Activated CD4-positive, alpha-beta T cell treated with anti-CD3 and anti-CD28 coated beads, Interleukin-2, amount 10 ng/mL, durations not matched to agents 7 days and 5 days (primary cell): Measurements from ENCODE around the gene FASLG. TPM values are rescaled to one million over a fixed set of nuclear protein-coding genes. Genes with fewer than 3 reads are reported as not detected.
A peak's percentile ranks its signal among the peaks of the same experiment; 100 is the strongest.

ENCODE experiments used
- CTCF ChIA-PET: fragments of 350-600 bp; sonication (Branson Sonifier 250); formaldehyde crosslinking; loops from one replicate; lab custom pipeline; 2021; ENCODE audit warnings: antibody characterized with exemption; lab: Charles Lee
- POLR2A ChIA-PET: fragments of 350-600 bp; sonication (Branson Sonifier 250); formaldehyde crosslinking; loops from one replicate; lab custom pipeline; 2021; ENCODE audit warnings: antibody characterized with exemption; lab: Charles Lee
- DNase-seq: peaks from one replicate; pipeline ENCODE4 v3.0.0-alpha.2; 2020
- H3K27ac Mint-ChIP-seq: one replicate; pipeline ENCODE4 v1.8.0; 2021; ENCODE audit warnings: mild to moderate bottlenecking, moderate library complexity, mixed read lengths
- H3K27me3 Mint-ChIP-seq: one replicate; pipeline ENCODE4 v1.8.0; 2021; ENCODE audit warnings: mixed read lengths
- H3K36me3 Mint-ChIP-seq: one replicate; pipeline ENCODE4 v1.8.0; 2021; ENCODE audit warnings: low read depth, mixed read lengths
- H3K4me1 Mint-ChIP-seq: one replicate; pipeline ENCODE4 v1.8.0; 2021; ENCODE audit warnings: mixed read lengths
- H3K4me3 Mint-ChIP-seq: one replicate; pipeline ENCODE4 v1.8.0; 2021; ENCODE audit warnings: mild to moderate bottlenecking, moderate library complexity, mixed read lengths
- H3K9me3 Mint-ChIP-seq: one replicate; pipeline ENCODE4 v1.8.0; 2021; ENCODE audit warnings: mixed read lengths
- total RNA-seq, 2 experiments: library from RNA; stranded (reverse); gene quantifications; one replicate each; pipeline ENCODE4 v1.2.3, GENCODE V29; 2021

The FASLG gene
- total RNA-seq, 2 experiments from 2014 or later, result 1.4 to 1.6 TPM

DNA sequence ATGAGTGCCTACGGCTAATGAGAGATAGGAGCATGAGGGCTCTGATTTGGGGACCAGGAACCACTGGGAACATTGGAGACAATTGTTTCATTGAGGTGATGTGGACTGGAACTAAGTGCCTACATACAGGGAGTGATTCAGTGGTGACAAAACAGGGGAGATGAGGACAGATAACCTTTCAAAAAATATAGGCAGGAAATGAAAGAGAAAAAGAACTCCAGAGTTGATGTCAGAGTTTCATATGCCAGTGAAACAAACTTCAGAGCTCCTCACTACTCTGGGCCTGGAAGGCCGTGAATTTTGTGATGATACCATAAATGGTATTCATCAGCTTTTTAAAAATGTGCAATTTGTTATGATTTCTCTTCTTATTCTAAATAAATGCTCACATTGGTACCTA lies 39.3 kb downstream of the FASLG start:
- Mint-ChIP-seq H3K36me3 (no peaks in the 10 kb centered on the region), H3K9me3 (peaks cover 7% of the 10 kb centered on the region), H3K4me3 (peak overlapping the region; percentile 48), H3K27ac (peak overlapping the region; percentile 93), H3K27me3 (peaks cover 4% of the 10 kb centered on the region), H3K4me1 (peaks cover 51% of the 10 kb centered on the region)
- CTCF ChIA-PET, result interaction anchor here (0.8 to 1.3 kb wide), 2 partner anchors 23 to 32 kb away, joined by 3 to 4 read pairs; no protein-coding TSS in a partner anchor
- no peak for DNase-seq
- POLR2A ChIA-PET, result no interaction called here

DNA sequence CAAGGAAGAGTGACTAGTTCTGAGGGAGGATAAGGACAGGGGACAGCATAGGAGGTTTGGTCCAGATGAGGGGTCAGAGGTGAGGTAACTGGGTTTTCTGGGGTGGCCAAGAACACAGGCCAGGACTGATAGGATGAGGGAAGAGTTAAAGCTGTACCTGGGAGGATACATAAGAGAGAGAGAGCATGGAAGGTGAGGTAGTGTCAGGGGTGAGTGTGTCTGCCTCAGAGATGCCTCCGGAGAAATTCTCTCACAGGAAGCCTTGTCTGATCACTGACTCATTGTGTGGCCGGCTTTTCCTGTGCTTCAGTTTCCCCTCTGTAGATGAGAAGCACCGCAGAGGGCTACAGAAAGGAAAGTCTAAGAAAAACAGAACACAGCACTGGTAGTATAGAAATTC lies 40.2 kb downstream of the FASLG start:
- Mint-ChIP-seq H3K27ac (peak overlapping the region; percentile 93), H3K4me1 (peaks cover 51% of the 10 kb centered on the region), H3K4me3 (peak overlapping the region; percentile 61), H3K36me3 (no peaks in the 10 kb centered on the region), H3K9me3 (peaks cover 4% of the 10 kb centered on the region), H3K27me3 (peaks cover 4% of the 10 kb centered on the region)
- peak; percentile 83 for DNase-seq
- CTCF ChIA-PET, result interaction anchor here (0.7 to 2.2 kb wide), 4 partner anchors 21 to 187 kb away, joined by 3 to 7 read pairs (median 4); no protein-coding TSS in a partner anchor
- POLR2A ChIA-PET, result no interaction called here

DNA sequence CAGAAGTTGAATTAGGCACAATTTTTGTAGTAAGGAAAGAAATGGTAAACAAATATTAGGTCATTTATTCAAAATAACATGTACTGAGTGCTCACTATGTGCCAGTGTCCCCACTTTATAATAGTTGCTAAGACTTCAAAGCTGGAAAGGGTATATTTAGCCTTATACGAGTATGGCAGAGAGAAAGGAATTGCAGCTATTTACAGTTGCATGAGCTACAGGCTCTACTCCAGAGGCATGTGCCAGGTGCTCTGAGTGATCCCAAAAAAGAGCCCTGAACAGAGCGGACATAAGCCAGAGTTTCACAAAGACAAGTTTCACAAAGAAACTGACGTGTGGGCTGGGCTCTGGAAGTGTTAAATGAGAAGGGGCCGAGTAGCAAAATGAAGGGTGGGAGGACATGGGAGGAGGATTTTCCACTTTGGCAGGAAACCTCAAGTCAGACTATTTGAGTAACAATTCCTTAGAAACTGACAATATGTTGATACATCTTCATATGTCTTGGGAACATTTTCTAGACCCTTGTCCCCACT lies 40.9 kb downstream of the FASLG start:
- Mint-ChIP-seq H3K4me1 (peaks cover 51% of the 10 kb centered on the region), H3K27me3 (peaks cover 4% of the 10 kb centered on the region), H3K27ac (peak overlapping the region; percentile 93), H3K9me3 (peaks cover 4% of the 10 kb centered on the region), H3K4me3 (peak overlapping the region; percentile 61), H3K36me3 (no peaks in the 10 kb centered on the region)
- no peak for DNase-seq
- ChIA-PET POLR2A (no interaction called here), CTCF (interaction anchor here (0.7 to 2.2 kb wide), 5 partner anchors 9 to 188 kb away, joined by 3 to 7 read pairs (median 3); no protein-coding TSS in a partner anchor)

DNA sequence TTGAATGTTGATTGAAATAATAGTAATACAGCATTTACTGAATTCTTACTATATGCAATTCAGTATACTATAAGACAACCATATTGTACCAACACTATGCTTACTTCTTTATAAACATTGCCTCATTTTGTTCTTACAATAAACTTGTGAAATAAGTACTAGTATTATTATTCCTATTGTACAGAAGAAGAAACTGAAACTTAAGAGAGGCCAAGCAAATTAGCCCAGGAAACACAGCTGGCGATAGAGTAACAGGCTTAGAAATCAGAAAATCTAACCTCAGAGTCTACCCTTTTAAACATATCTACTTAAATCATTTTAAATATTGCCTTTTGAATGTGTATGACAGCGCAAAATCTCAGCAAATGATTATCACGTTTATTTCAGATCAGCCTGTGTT lies 41.7 kb downstream of the FASLG start:
- Mint-ChIP-seq H3K36me3 (no peaks in the 10 kb centered on the region), H3K9me3 (peaks cover 4% of the 10 kb centered on the region), H3K4me3 (no peak overlapping the region), H3K4me1 (peaks cover 46% of the 10 kb centered on the region), H3K27me3 (peaks cover 4% of the 10 kb centered on the region), H3K27ac (no peak overlapping the region)
- ChIA-PET CTCF (interaction anchor here (1.6 to 2.2 kb wide), 2 partner anchors 19 to 67 kb away, joined by 5 to 7 read pairs; no protein-coding TSS in a partner anchor), POLR2A (no interaction called here)
- no peak for DNase-seq

DNA sequence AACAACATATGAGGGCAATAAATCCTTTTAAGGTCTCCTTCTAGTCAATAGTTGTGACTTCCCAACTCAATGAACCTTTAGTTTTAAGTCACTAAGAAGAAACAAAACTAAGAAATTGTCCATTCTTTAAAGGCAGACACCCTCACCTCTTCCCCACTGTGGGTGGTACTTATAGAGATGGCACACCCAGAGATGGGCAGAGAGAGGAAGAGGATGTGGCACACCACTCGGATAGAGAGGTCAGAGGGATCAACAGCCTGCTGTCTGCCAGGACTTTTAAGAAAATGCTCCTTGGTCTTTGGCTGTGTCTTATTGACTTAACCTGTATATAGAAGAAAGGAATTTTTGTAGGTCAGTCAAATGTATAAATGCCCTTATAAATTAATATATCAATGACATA lies 45.1 kb downstream of the FASLG start:
- H3K27me3 Mint-ChIP-seq, result peaks cover 7% of the 10 kb centered on the region
- peaks cover 43% of the 10 kb centered on the region for H3K4me1 Mint-ChIP-seq
- H3K36me3 Mint-ChIP-seq, result peaks cover 6% of the 10 kb centered on the region
- H3K4me3 Mint-ChIP-seq, result no peak overlapping the region
- DNase-seq, result peak; percentile 51
- no peaks in the 10 kb centered on the region for H3K9me3 Mint-ChIP-seq
- ChIA-PET CTCF (interaction anchor here (0.9 to 1.1 kb wide), 3 partner anchors 10 to 17 kb away, joined by 3 to 4 read pairs (median 3); no protein-coding TSS in a partner anchor), POLR2A (no interaction called here)
- peak overlapping the region; percentile 71 for H3K27ac Mint-ChIP-seq

DNA sequence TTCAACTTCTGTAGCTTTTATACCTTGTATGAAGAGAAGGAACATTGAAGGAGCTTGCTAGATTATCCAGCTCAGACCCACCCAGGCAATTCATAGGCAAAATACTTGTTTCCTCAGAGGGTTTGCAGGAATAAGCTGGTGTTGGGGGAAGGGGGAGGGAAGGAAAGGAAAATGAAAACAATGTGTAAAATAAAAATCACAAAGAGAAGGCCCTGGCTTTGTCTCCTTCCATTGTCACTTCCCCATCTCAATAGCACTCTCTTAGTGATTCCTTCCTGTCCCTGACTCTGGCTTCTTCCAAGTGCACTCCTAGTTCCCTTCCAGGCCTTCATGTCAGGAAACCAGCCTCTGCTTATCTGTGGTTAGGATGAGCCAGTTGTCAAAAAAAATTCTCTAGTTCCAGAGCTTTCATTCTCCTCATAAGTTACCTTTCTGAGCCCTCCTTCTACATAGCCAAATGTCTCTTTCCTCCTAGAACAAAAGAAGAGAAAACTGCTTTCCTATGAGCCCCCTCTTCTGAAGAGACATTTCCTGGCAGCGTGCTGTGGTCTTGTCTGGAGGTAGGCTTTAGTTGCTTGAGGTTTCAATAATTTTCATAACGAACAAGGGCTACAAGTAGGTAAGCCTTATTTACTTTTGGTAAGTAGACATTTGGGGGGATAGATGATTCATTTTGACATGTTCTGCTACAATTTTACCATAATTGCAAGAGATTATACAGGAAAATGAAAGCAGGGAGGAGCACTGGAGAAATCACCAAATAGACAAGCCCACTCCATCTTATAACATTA lies 45.7 kb downstream of the FASLG start:
- Mint-ChIP-seq H3K4me1 (peaks cover 43% of the 10 kb centered on the region), H3K9me3 (no peaks in the 10 kb centered on the region), H3K27me3 (peaks cover 12% of the 10 kb centered on the region), H3K27ac (peak overlapping the region; percentile 70), H3K36me3 (peaks cover 6% of the 10 kb centered on the region), H3K4me3 (no peak overlapping the region)
- DNase-seq, result no peak
- ChIA-PET CTCF (interaction anchor here (0.9 to 1.1 kb wide), 3 partner anchors 9 to 18 kb away, joined by 3 to 4 read pairs (median 3); no protein-coding TSS in a partner anchor), POLR2A (no interaction called here)

DNA sequence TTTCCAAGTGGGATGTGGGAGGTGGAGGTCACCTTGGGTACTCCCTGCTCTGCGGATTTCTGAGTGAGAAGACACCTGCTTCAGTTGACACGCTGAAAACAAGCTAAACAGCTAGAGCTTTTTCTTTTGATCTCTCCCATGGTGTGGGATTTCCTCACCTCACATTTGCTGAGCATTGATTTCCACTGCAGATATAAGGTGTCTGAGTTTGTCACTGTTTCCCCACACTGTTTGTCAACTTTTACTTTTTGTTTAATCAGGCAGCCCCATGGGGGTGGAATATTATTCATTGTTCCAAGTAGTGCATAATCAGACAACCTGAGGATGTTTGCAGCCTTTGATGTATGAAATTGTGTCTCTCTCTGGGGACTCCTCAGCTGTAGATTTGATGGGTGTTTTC lies 49.5 kb downstream of the FASLG start:
- Mint-ChIP-seq H3K27me3 (peaks cover 14% of the 10 kb centered on the region), H3K27ac (peak overlapping the region; percentile 43), H3K9me3 (no peaks in the 10 kb centered on the region), H3K4me1 (peaks cover 38% of the 10 kb centered on the region), H3K4me3 (no peak overlapping the region), H3K36me3 (peaks cover 6% of the 10 kb centered on the region)
- POLR2A ChIA-PET, result interaction anchor here (1.6 kb wide), 1 partner anchor 69 kb away, joined by 3 read pairs; no protein-coding TSS in a partner anchor
- peak; percentile 60 for DNase-seq
- CTCF ChIA-PET, result interaction anchor here (0.6 to 1.4 kb wide), 7 partner anchors 9 to 147 kb away, joined by 3 to 9 read pairs (median 3); no protein-coding TSS in a partner anchor

DNA sequence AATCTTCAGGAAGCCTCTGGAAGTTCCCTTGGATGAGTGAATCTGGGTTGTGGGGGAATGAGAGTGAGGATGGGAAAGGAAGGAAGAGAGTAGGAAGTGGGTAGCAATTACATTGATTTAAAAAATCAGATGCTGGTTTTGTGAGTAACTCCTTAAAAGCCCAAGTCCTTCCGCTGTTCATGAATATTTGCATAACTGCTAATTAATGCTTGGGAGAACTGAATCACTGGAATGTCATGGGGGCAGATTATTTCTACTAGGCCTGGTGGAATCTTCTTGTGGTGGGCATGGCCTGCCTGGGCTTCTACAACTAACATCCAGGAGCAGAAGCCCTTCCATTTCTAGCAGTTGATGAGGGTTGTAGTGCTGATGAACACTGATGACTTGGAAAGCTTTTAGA lies 52.7 kb downstream of the FASLG start:
- Mint-ChIP-seq H3K4me3 (no peak overlapping the region), H3K27ac (no peak overlapping the region), H3K9me3 (no peaks in the 10 kb centered on the region), H3K27me3 (peaks cover 20% of the 10 kb centered on the region), H3K4me1 (peaks cover 38% of the 10 kb centered on the region), H3K36me3 (peaks cover 3% of the 10 kb centered on the region)
- ChIA-PET CTCF (interaction anchor here (0.7 to 2.0 kb wide), 3 partner anchors 48 to 83 kb away, joined by 3 to 4 read pairs (median 3); no protein-coding TSS in a partner anchor), POLR2A (no interaction called here)
- no peak for DNase-seq

DNA sequence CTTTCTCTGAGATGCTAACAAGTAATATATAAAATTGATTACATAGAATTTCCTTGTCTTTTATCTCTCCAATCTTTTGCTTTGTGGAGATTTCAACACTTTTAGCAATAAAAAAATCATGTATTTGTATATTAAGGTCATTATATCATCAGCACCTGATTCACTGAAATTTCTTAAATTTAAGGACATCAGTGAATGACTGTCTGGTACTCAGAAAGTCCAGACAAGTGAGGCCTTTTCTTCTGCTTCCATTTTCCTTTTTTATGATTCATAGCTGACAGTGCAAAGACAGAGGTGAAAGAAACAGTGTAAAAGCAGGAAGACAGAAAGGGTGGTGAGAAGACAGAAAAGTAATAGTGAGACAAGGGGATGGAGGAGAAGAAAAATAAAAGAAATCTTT lies 54.6 kb downstream of the FASLG start:
- ChIA-PET CTCF (interaction anchor here (1.1 to 2.9 kb wide), 6 partner anchors 9 to 94 kb away, joined by 3 to 7 read pairs (median 4); partner anchors contain the start of gene FASLG), POLR2A (no interaction called here)
- Mint-ChIP-seq H3K9me3 (no peaks in the 10 kb centered on the region), H3K4me1 (peaks cover 31% of the 10 kb centered on the region), H3K4me3 (no peak overlapping the region), H3K27me3 (peaks cover 18% of the 10 kb centered on the region), H3K36me3 (peaks cover 1% of the 10 kb centered on the region), H3K27ac (no peak overlapping the region)
- no peak for DNase-seq

Other genes starting within 250 kb of the FASLG start
- gene C1orf105, start 238.4 kb upstream of the FASLG start, total RNA-seq, result not detected
- gene PIGC, start 215.0 kb upstream of the FASLG start, total RNA-seq, result 10 to 100 TPM; 28.6 to 32.7 TPM
- 10 to 100 TPM; 31.4 to 38.3 TPM for gene SUCO, start 126.0 kb upstream of the FASLG start, total RNA-seq